ENCODE measurements around the gene MRPL10. TPM values are rescaled to one million over a fixed set of nuclear protein-coding genes. Genes with fewer than 3 reads are reported as not detected.

The MRPL10 gene
- total and polyA plus RNA-seq, 2 of the 8 experiments (the other 6 are each of a cell fraction or from before 2014, with no cell fraction given) = 85.3 to 214 TPM

- H4K20me1 ChIP-seq (replicated peaks in 1 of 2; ENCODE audit: control insufficient read depth in 1 of 2, insufficient read depth in 2 of 2, low read length in 2 of 2) = peaks cover 2% of the 10 kb centered on the region in 2 experiments
- POLR2A ChIA-PET (ENCODE audit: partially characterized antibody) = no interaction called here
- H2BK15ac ChIP-seq (ENCODE audit: low read length) = no peak overlapping the region
- H2BK120ac ChIP-seq (replicated peaks; ENCODE audit: low read depth, low read length) = no peak overlapping the region
- no peak overlapping the region for H3K56ac ChIP-seq (replicated peaks; ENCODE audit: insufficient read length, low read depth, low read length)
- H3K27ac ChIP-seq (ENCODE audit: low read depth, low read length) = no peak overlapping the region
- CTCF ChIA-PET (ENCODE audit: partially characterized antibody) = interaction anchor here (0.7 to 5.6 kb wide), 7 partner anchors 11 to 106 kb away, joined by 3 to 57 read pairs (median 5); partner anchors contain the start of gene OSBPL7
- no peaks in the 10 kb centered on the region for H3K79me1 ChIP-seq (ENCODE audit: low read depth, low read length)
- H3K79me2 ChIP-seq (ENCODE audit: control insufficient read depth in 1 of 2, insufficient read depth in 2 of 2, low read length in 2 of 2) = no peaks in the 10 kb centered on the region
- H4K8ac ChIP-seq (ENCODE audit: extremely low read depth, insufficient read depth, low read length) = no peak overlapping the region; the same call in 1 of the 2 replicates
- H3K4ac ChIP-seq (replicated peaks; ENCODE audit: insufficient read length, low read depth, low read length) = no peak overlapping the region
- H4K91ac ChIP-seq (replicated peaks; ENCODE audit: insufficient read length, low read length) = no peak overlapping the region
- H3K27me3 ChIP-seq (replicated peaks in 1 of 4; ENCODE audit: control insufficient read depth in 3 of 4, extremely low read depth in 1 of 4, insufficient read depth in 3 of 4, low read length in 3 of 4) = no peaks in the 10 kb centered on the region
- no peak overlapping the region for H3K18ac ChIP-seq (ENCODE audit: extremely low read depth, low read length)
- H4K5ac ChIP-seq (ENCODE audit: insufficient read length, low read depth, low read length) = no peak overlapping the region
- FAIRE-seq = no peak
- no peak overlapping the region for H2BK12ac ChIP-seq (ENCODE audit: low read depth, low read length)
- no peaks in the 10 kb centered on the region for H3K23me2 ChIP-seq (ENCODE audit: low read depth, low read length)
- no peak overlapping the region for H3K4me3 ChIP-seq (ENCODE audit: extremely low read depth in 1 of 4, insufficient read depth in 2 of 4, low read depth in 3 of 4, low read length in 4 of 4)
- no peaks in the 10 kb centered on the region for H3K4me1 ChIP-seq (replicated peaks in 1 of 4; ENCODE audit: control insufficient read depth in 3 of 4, insufficient read depth in 4 of 4, low read length in 3 of 4)
- no peaks in the 10 kb centered on the region for H3K9me3 ChIP-seq (ENCODE audit: insufficient read depth in 2 of 2, low read depth in 1 of 2, low read length in 1 of 2)
- no peak overlapping the region for H2BK5ac ChIP-seq (ENCODE audit: low read depth, low read length)
- H3K14ac ChIP-seq (ENCODE audit: insufficient read length) = no peak overlapping the region
- no peak overlapping the region for H2BK20ac ChIP-seq (ENCODE audit: low read length)
- 83% methylated on average over 6 of the region's 6 CpGs; no CpG with 5 or more reads in 1 of the 2 experiments for WGBS, 2 experiments (ENCODE audit: extremely low coverage in 1 of 2, insufficient coverage in 1 of 2, insufficient read length in 1 of 2, insufficient replicate concordance in 2 of 2, low coverage in 1 of 2, low lambda C conversion rate in 2 of 2, missing lambda C conversion rate in 1 of 2)
- TF ChIP-seq CEBPB (IDR thresholded peaks at IDR 0.05; ENCODE audit: low read depth, low read length) = no peak
- no peak for TF ChIP-seq KDM1A (IDR thresholded peaks at IDR 0.05; ENCODE audit: borderline replicate concordance, low read length)
- no peak for TF ChIP-seq TCF12 (IDR thresholded peaks at IDR 0.05; ENCODE audit: low read depth, low read length)
- no peak for TF ChIP-seq CBX5 (IDR thresholded peaks at IDR 0.05; ENCODE audit: low read depth, low read length)
- TF ChIP-seq CBX8 (IDR thresholded peaks at IDR 0.05; ENCODE audit: borderline replicate concordance, low read depth, low read length) = no peak
- no peak for TF ChIP-seq POU5F1 (IDR thresholded peaks at IDR 0.05; ENCODE audit: low read depth, low read length)
- TF ChIP-seq MAX (IDR thresholded peaks at IDR 0.05) = no peak
- H2AFZ ChIP-seq (ENCODE audit: low read length) = no peak overlapping the region
- no peak overlapping the region for H3K4me2 ChIP-seq (ENCODE audit: insufficient read depth in 1 of 2, low read depth in 2 of 2, low read length in 2 of 2)
- H3K36me3 ChIP-seq (ENCODE audit: control insufficient read depth in 2 of 4, insufficient read depth in 4 of 4, low read length in 3 of 4) = no peaks in the 10 kb centered on the region; a peak in 1 of 8 replicates
- H2AK5ac ChIP-seq (ENCODE audit: low read depth, low read length) = no peak overlapping the region
- H3K23ac ChIP-seq (ENCODE audit: insufficient read length) = no peak overlapping the region
- DNase-seq (ENCODE audit: low read depth in 1 of 2, low spot score in 2 of 2) = no peak
- H3K9ac ChIP-seq (replicated peaks in 1 of 4; ENCODE audit: extremely low read depth in 1 of 4, low read depth in 3 of 4, low read length in 3 of 4) = no peak overlapping the region
These were observed 27.6 kb downstream of the MRPL10 start for GRCh38 chr17:47803751-47804150.

Data from H1 (cell line).